ENCODE data around the gene PRR5L.
"Not testable (repeated sequence)": the region's sequence is repeated elsewhere in the genome, so short reads cannot be mapped to it uniquely, and the experiment has no call there.

Gene PRR5L

DNA sequence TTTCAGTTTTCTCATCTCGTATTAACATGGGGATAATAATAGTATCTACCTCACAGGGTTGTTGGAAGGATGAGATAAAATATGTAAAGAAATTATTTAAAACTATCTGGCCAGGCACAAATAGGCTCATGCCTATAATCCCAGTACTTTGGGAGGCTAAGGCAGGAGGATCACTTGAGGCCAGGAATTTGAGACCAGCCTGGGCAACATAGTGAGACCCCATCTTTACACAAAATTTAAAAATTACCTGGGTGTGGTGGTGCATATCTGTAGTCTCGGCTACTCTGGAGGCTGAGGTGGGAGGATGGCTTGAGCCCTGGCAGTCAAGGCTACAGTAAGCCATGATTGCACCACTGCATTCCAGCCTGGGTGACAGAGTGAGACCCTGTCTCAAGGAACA lies 215.0 kb downstream of the PRR5L start:
- not testable (repeated sequence) for DNase-seq

DNA sequence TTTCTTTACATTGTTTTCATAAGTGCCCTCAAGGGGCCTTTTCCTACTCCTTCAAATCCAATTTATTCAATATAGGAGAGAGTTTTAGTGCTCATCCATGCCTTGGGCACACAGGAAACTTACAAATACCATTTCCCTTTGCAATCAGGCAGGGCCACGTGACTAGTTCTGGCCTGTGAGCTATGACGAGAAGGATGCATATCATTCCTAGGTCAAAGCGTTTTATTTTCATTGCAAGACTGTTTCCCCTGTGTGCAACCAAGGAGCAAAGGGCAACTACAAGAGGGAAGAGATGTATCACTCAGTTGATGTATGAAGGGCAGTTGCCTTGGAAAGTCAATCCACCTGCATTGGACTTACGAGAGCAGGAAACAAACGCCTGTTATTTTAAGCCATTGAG lies 215.9 kb downstream of the PRR5L start:
- no peak for DNase-seq

DNA sequence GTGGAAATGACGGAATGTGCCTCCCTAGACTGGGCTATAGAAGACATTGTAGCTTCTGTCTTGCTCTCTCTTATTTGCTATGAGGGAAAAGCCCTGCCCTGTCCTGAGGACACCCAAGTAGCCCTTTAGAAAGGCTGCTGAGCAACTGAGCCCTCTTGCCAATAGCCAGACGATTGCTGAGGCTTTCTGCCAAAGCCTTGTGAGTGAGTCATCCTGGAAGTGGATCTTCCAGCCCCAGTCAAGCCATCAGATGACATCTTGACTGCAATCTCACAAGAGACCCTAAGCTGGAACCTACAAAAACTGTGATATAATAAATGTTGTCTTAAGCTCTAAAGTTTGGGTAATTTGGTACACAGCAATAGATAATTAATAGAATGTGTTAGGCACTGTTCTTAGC lies 217.9 kb downstream of the PRR5L start:
- DNase-seq, result no peak

All from stimulated activated CD4-positive, alpha-beta T cell treated with anti-CD3 and anti-CD28 coated beads, Interleukin-1b, Interleukin-23, amount 100 ng/mL, for 48 hours (primary cell).